Stomach (tissue), 4 donors: ENCODE data around the gene MSMP.

ENCODE experiments used
- EP300 ChIP-seq: sonication (generic); formaldehyde crosslinking; IDR thresholded peaks from one replicate; pipeline ENCODE4 v1.6.1; 2017; ENCODE audit warnings: antibody characterized with exemption
- POLR2A ChIP-seq, 4 donors: fragments of 450-650 bp; IDR thresholded peaks; one replicate each; pipeline ENCODE4 v1.6.1; 2016; ENCODE audit warnings: antibody characterized with exemption in 4 of 4, control low read depth in 2 of 4, mild to moderate bottlenecking in 1 of 4, moderate library complexity in 1 of 4
- POLR2AphosphoS5 ChIP-seq, 3 donors: sonication (generic); formaldehyde crosslinking; IDR thresholded peaks; one replicate each; pipeline ENCODE4 v1.6.1; 2016; ENCODE audit warnings: antibody characterized with exemption in 3 of 3
- TF ChIP-seq, protein P1 (sequence below), 7 experiments: fragments of 450-650 bp in 4 of 7; fragments of 200-600 bp in 3 of 7; sonication (generic) in 3 of 7; IDR thresholded peaks; one replicate each; pipeline ENCODE4 v1.5.1; 2016 to 2019; ENCODE audit warnings: antibody characterized with exemption in 7 of 7, control low read depth in 2 of 7, mild to moderate bottlenecking in 1 of 7

DNA sequence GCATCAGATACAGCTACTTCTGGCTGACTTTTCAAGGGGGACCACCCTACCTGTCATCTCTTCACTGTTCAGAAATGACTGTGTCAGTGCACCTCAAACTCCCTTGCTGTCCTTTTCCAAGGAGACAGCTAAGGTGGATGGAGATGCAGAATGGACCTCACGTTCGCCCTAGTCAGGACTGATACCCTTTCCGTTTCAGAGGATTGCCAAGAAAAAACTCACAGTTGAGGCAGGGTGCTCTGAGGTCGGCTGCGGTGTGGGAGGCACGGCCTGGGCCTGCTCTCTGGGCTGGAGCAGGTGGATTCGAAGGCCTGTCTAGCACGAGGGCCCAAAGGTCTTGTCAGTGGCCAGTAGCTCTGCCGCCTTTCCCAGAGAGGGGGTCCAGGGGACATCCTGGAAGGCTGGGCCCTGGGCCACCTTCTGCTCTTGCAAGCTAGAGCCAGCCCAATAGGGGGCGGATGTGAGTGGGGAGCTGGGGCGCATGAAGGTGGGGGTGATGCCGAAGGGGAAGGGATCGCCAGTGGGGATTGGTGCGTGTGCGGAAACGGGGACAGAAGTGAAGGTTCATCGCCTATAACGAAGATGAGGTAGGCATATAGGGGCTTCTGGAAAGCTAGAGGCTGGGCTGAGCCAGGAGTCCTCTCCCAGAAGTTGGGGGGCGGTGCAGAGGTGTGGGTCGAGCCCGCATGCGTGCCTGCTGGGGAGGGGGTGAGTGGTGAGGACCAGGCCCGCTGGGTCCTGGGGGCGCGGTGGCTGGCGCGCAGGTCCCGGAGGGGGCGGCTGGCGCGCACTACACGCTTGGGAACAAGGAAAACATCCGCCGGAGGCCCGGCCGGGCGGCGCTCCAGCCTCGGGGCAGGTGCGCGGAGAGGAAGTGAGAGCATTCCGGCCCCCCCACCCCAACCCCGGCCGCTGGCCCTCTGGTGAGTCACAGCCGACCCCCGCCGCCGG is 2.5 kb upstream of the MSMP start:
- TF ChIP-seq EP300 (no peak), POLR2AphosphoS5 (IDR thresholded peaks at IDR 0.05) (peak in 1 of 3 donors; percentile 4), POLR2A (IDR thresholded peaks at IDR 0.05) (no peak)
- TF ChIP-seq, protein P1, sequence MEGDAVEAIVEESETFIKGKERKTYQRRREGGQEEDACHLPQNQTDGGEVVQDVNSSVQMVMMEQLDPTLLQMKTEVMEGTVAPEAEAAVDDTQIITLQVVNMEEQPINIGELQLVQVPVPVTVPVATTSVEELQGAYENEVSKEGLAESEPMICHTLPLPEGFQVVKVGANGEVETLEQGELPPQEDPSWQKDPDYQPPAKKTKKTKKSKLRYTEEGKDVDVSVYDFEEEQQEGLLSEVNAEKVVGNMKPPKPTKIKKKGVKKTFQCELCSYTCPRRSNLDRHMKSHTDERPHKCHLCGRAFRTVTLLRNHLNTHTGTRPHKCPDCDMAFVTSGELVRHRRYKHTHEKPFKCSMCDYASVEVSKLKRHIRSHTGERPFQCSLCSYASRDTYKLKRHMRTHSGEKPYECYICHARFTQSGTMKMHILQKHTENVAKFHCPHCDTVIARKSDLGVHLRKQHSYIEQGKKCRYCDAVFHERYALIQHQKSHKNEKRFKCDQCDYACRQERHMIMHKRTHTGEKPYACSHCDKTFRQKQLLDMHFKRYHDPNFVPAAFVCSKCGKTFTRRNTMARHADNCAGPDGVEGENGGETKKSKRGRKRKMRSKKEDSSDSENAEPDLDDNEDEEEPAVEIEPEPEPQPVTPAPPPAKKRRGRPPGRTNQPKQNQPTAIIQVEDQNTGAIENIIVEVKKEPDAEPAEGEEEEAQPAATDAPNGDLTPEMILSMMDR (IDR thresholded peaks at IDR 0.05), result peak in 5 of 7 experiments; percentile 50 to 76 (median 72)
